HT1080 (cell line): ENCODE results near the gene CARD6. TPM values are rescaled to one million over a fixed set of nuclear protein-coding genes. Genes with fewer than 3 reads are reported as not detected.
A peak's percentile ranks its signal among the peaks of the same experiment; 100 is the strongest.
"Not testable (repeated sequence)": the region's sequence is repeated elsewhere in the genome, so short reads cannot be mapped to it uniquely, and the experiment has no call there.

Source experiments
- DNase-seq: peaks from one replicate; pipeline ENCODE4 v3.0.0-alpha.2; 2015; ENCODE audit warnings: low read depth
- small RNA-seq: library from RNA; depleted of rRNA; stranded (forward); fragments of <200 nt; gene quantifications from one replicate; pipeline ENCODE3, GENCODE V24; 2014
- total RNA-seq: library from RNA; depleted of rRNA; stranded (reverse); fragments of >200 nt; shearing (Covaris generic); gene quantifications from 2 replicates; pipeline ENCODE4 v1.2.3, GENCODE V29; 2014; rRNA removed

The CARD6 gene
- total RNA-seq, 1 experiment from 2014 or later = 2.3 TPM

DNA sequence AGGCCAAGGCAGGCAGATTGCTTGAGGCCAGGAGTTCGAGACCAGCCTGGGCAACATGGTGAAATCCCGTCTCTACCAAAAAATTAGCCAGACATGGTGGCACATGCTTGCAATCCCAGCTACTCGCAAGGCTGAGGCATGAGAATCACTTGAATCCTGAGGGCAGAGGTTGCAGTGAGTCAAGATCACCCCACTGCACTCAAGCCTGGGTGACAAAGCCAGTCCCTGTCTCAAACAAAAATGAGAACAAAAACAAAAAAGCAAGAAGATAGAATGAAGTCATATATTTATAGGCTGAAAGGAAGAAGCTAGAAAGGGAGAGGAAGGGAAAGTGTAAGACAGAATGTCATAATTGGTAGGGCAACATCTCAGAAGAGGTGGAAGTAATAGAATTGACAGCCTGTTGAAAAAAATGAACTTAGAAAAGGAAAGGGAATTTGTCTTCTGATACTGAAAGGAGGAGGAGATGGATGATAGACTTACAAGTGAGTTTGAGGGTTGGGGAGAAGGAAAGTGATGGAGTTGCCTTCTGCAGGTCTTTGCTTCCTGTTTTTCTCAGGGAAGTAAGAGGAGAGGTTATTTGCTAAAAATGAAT is 32.2 kb downstream of the CARD6 start:
- DNase-seq = no peak

DNA sequence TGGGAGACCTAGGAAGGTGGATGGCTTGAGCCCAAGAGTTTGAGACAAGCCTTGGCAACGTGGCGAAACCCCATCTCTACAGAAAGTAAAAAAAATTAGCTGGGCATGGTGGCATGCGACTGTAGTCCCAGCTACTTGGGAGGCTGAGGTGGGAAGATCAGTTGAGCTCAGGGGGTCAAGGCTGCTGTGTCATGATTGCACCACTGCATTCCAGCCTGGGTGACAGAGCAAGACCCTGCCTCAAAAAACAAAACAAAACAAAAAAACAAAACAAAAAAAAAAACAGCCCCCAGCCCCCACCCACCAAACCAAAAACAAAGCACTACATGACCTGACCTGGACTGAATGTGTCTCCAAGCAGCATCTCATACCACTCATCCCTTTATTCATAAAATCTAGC is 34.8 kb downstream of the CARD6 start:
- DNase-seq = no peak

DNA sequence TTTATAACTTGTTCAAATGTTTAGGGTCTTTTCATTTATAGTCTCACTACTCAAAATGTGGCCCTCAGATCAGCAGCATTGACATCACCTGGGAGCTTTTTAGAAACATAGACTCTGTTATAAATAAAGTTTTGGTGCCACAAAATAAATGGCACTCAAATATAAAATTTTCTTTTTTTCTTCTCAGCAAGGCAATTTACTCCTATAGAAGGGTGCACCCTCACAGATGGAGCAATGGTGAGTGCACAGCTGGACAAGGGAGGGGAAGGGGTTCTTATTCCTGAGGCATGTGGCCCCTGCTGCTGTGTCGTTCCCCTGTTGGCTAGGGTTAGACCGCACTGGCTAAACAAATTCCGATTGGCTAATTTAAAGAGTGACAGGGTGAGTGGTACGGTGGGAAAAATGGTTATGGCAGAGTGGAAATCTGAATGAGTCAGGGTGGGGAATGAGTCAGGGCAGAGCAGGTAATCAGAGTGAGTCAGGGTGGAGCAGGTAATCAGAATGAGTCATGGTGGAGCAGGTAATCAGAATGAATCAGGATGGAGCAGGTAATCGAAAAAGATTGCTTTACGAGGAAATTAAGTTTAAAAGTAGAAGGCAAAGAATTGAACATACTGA is 36.3 kb downstream of the CARD6 start:
- peak; percentile 44 for DNase-seq

DNA sequence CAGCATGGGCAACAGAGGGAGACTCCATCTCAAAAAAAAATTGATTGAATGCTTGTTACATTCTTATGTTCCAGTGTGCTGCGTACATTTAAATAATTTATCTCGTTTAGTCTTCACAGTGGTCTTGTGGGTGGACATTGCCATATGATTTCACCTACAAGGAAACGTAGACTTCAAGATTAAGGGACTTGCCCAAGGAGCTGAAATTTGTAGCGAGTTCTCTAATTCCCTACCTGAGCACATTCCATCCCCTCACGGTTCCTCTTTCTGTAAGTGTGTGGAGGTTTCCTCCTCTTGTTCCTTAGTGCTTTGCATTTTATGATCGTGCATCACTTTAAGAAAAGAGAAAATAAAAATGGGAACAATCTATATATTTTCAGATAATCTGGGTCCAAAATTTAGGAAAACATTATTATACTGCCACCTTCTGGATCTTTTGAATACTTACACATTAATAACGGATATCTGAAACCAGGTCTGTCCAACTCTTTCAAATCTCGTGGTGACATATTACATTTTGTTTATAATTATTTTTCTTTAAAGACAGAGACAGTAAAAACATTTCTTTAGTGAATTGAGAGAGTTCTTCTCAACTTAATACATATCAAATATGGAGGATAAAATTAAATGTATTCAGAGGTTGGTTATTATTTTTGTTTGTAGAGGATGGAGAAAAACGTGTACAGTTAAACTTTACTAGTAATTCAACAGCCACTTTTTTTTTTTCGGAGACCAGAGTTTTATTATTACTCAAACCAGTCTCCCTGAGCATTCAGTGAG is 38.2 kb downstream of the CARD6 start:
- peak; percentile 10 for DNase-seq

DNA sequence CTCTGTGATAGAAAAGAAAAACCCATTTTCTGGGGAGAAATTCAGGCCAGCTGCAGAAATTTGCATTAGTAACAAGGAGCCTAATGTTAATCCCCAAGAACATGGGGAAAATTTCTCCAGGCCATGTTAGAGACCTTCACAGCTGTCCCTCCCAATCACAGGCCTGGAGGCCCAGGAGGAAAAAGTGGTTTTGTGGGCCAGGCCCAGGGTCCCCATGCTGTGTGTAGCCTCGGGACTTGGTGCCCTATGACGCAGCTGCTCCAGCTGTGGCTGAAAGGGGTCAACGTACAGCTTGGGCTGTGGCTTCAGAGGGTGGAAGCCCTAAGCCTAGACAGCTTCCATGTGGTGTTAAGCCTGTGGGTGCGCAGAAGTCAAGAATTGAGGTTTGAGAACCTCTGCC is 41.1 kb downstream of the CARD6 start:
- no peak for DNase-seq

DNA sequence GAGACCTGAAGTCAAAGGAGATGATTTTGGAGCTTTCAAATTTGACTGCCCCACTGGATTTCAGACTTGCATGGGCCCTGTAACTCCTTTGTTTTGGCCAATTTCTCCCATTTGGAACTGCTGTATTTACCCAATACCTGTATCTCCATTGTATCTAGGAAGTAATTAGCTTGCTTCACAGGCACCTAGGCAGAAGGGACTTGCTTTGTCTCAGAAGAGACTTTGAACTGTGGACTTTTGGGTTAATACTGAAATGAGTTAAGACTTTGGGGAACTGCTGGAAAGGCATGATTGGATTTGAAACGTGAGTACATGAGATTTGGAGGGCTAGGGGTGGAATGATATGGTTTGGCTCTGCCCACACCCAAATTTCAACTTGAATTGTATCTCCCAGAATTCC is 41.9 kb downstream of the CARD6 start:
- DNase-seq = not testable (repeated sequence)

DNA sequence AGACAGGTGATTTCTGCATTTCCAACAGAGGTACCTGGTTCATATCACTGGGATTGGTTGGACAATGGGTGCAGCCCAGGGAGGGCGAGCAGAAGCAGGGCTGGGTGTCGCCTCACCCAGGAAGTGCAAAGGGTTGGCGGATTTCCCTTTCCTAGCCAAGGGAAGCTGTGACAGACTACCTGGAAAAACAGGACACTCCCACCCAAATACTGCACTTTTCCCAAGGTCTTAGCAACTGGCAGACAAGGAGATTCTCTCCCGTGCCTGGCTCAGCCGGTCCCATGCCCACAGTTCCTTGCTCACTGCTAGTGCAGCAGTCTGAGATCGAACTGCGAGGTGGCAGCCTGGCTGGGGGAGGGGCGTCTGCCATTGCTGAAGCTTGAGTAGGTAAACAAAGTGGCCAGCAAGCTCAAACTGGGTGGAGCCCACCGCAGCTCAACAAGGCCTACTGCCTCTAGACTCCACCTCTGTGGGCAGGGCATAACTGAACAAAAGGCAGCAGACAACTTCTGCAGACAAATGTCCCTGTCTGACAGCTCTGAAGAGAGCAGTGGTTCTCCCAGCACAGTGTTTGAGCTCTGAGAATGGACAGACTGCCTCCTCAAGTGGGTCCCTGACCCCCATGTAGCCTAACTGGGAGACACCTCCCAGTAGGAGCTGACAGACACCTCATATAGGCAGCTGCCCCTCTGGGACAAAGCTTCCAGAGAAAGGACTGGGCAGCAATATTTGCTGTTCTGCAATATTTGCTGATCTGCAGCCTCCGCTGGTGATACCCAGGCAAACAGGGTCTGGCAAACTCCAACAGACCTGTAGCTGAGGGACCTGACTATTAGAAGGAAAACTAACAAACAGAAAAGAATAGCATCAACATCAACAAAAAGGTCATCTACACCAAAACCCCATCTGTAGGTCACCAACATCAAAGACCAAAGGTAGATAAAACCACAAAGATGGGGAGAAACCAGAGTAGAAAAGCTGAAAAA is 54.6 kb downstream of the CARD6 start:
- DNase-seq = not testable (repeated sequence)

DNA sequence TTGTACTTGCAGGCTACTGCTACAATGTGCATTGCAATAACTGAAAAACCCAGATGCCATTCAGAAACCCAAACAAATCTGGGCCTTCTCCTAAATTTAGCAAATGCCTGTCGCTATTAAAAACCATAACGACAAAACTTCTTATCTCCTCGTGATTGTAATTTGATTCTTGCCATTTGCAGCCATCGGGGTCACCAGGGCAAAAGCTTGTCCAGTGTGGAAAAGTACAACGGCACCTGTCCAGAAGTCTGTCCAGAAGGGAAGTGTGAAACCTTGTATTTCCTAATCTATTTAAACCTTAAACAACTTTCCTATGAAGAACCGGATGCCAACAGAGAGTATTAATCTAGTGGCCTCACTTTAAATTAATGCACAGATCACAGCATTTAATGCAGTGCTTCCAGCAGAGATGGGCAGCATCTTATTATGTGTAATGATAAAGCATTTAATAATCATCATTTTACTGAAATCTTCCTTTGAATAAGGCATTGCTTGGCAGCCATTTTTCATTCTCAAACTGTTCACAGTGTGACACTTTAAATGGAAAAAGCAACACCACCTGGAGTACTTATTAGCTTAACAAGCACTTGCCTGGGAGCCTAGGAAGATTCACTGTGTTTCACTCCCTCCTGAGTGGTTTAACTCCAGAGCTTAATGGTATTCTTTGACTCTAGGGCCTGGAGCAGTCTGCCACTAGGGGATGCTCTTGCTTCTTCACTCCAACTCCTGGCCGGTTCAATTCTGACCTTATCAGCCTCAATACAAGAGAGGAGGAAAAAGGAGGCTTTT is 63.2 kb downstream of the CARD6 start:
- DNase-seq = peak; percentile 68

DNA sequence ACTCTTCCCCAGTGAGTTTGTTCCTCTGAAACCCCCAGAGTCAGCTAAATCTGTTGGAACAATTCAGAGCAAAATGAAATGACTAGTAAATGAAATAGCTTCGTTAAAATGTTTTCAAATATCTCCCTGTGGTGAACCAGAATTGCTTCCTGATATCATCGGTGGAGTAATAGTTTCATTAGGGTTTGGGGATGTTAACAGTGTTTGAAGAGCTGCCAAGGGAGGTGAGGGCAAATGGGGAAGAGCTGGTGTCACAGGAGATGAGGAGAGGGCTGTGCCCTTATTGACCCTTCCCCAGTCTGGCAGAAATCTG is 63.8 kb downstream of the CARD6 start:
- no peak for DNase-seq

DNA sequence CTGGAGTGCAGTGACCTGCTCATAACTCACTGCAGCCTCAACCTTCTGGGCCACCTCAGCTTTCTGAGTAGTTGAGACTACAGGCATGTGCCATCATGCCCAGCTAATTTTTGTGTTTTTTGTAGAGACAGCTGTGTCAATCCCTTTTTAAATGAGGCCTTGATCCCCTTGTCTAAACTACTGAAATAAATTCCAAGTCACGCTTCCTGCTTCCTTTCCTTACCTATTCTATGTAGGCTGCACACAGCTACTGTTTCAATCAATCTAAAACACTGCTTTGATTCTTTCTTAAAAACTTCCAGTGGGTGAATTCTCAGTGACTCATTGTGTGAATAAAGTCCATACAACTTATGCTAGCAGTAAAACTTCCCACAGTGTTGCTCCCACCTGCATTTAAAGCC is 65.2 kb downstream of the CARD6 start:
- DNase-seq = peak; percentile 38

DNA sequence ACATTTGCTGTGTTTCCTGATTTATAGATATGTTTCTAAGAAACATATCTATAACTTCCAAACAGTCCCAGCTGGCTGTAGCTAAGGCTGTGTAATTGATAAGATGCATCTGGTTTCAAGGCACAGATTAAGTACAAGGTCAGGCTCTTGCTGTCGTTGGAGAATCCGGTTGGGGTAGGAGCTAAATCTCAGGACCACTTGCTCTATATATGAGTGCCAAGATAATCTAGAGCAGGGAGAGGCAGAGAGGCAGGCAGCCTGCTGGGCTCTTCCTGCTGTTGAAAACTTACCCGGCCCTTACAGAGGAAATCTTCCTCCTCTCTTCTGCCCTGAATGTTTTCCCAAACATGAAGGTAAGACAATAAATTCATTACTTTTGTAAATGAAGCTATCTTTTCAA is 68.1 kb downstream of the CARD6 start, which contains the start of gene C7:
C7 (plus strand) TSS at position 234 of the 400 bp plus-strand sequence; CDS start at position 348, 114 bp downstream.
- DNase-seq = no peak

DNA sequence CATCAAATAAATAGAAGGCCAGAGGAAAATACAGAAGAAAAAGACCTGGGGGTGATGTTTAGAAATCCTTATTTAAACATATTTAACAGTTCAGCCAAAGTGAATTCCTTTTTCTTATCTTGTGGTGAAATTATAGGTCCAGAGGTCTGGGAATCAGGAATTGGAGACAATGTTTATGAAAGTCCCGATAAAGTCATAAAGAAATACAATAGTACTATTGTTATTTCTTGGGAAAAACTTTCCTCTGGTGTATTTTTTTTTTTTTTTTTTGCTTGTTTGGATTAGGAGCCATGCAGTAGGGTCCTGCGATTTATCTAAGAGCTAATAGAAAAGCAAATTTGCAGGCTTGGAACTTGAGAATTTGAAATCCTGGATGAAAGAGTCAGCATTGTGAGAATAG is 68.6 kb downstream of the CARD6 start:
- no peak for DNase-seq

Small RNAs within 50 kb of the gene (small RNA-seq; reads per million reads assigned to genes)
- 248 reads per million, percentile 97 among the genes with 10 or more reads in this experiment for gene SNORD72

Other genes starting within 250 kb of the CARD6 start
- 4.8 and 9.2 TPM in 2 replicates for gene PTGER4, start 161.5 kb upstream of the CARD6 start, total RNA-seq
- 5.8 and 8.4 TPM in 2 replicates for gene TTC33, start 85.4 kb upstream of the CARD6 start, total RNA-seq
- gene PRKAA1, start 43.0 kb upstream of the CARD6 start, total RNA-seq = 58.3 and 63.8 TPM in 2 replicates
- 2,054 and 2,634 TPM in 2 replicates for gene RPL37, start 6.1 kb upstream of the CARD6 start, total RNA-seq
- gene C7, start 68.1 kb downstream of the CARD6 start, total RNA-seq = not detected in 2 replicates
- gene MROH2B, start 230.0 kb downstream of the CARD6 start, total RNA-seq = 0.08 TPM in 1 of 2 replicates, not detected in the other